HG02870 (cell line): ENCODE results near the gene FCHSD2.
"Not testable (repeated sequence)": the region's sequence is repeated elsewhere in the genome, so short reads cannot be mapped to it uniquely, and the experiment has no call there.

Experiments used
- ATAC-seq: cut with Tn5 transposase; IDR thresholded peaks from one replicate; pipeline ENCODE4 v1.9.1; 2021; ENCODE audit warnings: mild to moderate bottlenecking, moderate library complexity; ENCODE audit not compliant: unreplicated experiment

Gene FCHSD2

DNA sequence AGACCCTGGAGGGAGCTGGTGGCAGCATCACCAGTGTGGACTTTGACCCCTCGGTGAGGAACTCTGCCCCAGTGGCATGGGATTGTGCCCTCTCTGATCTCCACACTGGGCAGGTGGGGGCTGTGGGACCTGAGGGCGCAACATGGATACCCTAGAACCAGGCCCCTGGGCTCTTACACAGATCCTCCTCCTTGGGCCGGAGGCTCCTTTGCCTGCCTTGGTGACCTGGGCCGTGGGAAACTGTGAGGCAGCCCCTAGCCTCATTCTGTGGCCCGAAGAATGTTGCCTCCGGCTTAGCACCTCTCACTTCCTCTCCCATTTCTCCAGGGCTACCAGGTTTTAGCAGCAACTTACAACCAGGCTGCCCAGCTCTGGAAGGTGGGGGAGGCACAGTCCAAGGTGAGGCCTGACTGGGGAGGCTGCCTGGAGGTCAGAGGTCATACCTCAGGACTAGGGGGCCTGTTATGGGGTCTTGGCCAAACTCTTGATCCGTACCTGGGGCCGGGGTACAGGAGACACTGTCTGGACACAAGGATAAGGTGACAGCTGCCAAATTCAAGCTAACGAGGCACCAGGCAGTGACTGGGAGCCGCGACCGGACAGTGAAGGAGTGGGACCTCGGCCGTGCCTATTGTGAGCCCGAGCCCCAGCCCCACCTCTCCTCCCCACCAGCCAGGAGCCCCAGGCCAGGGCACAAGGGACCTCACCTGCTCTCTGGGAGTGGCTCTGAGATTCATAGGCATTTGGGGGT lies 315.8 kb downstream of the FCHSD2 start:
- no peak for ATAC-seq

DNA sequence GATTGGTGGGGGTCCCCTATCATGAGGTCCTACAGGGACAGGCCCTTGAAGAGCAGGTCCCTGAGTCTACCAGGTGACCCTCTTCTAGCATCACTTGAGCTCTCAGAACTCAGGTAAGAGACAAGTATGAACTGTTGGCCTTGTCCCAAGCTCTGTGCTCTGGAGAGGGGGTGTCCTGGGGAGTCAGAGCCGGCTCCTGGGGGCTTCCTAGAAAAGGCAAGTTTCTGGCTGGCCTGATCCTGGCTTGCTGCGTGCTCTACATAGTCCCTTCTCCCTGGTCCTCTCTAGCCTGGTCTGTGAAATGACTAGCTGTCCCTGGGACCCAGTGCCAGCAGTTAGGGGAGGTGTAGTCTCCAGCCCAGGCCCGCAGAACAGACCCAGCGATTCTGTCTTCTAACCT lies 316.5 kb downstream of the FCHSD2 start:
- no peak for ATAC-seq

DNA sequence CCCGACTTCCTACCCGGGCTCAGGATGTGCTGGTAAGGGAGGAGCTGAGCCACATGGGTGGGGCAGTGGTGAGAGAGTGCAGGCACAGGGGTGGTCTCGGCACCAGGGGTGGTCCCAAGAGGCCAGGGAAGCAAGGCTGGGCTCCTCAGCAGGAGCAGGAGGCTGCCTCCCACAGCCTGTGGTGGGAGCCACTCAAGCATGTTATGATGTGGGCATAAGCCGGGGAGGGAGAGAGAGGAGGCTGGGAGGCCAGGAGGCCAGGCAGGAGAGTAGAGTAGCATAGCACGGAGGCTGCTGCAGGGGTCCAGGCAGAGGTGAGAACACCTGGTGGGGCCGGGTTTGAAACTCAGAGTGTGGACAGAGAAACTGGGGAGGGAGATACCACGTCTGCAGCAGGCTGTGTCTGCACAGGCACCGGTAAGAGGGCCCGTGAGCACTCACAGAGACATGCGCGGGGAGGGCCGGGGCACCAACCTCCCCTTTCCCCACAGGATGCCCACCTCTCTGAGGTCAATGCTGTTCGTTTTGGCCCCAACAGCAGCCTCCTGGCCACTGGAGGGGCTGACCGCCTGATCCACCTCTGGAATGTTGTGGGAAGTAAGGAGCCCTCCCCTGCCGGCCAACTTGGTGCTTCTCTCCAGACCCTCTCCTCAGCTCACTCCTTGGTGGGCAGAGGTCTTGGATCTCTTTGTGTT lies 317.2 kb downstream of the FCHSD2 start:
- ATAC-seq = no peak

DNA sequence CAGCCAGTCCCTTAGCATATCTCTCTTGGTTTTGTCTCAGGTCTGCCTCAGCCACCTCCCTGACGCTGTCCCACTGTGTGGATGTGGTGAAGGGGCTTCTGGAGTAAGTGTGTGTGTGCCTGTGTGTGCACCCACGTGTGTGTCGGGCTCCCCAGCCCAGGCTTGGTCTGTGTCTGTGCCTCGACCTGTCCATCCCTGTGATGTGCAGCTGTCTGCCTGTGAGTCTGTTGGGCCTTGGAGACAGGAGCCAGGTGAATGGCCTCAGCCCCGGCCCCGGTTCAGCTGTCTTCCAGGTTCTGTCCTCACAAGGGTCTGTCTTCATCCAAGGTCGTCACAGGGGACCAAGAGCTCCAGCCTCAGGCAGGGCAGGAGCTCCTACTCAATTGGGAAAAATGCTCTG lies 318.1 kb downstream of the FCHSD2 start:
- no peak for ATAC-seq

DNA sequence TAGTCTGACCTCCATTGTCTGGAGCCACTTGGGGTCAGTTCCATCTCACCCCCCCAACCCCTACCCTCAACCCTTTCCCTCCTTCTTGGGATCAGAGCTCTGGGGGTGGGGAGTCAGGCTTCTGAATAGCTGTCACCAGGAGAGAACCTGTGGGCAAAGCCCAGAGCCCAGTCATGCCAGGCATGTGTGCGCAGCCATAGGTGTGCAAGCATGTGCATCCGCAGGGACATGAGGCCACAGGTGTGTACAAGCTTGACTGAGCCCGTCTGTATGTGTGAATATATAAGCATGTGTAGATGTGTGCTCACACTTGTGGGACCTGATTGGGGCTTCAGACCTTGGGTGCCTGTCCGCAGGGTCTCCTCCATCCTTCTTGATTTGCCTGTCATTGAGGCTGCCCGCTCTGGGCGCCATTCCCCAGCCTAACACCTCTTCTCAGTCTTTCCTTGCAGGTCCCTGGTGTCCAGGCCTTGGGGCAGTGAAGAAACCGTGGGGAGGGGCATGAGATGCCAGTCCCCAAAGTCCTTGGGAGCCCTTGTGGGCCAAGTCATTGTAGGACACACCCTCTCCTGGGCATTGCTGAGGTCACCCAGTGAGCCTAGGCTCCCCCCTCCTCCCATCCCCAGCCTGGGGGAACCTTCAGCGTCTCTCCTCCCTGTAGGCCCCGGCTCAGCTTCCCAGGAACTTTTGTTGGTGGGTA lies 318.9 kb downstream of the FCHSD2 start:
- no peak for ATAC-seq

DNA sequence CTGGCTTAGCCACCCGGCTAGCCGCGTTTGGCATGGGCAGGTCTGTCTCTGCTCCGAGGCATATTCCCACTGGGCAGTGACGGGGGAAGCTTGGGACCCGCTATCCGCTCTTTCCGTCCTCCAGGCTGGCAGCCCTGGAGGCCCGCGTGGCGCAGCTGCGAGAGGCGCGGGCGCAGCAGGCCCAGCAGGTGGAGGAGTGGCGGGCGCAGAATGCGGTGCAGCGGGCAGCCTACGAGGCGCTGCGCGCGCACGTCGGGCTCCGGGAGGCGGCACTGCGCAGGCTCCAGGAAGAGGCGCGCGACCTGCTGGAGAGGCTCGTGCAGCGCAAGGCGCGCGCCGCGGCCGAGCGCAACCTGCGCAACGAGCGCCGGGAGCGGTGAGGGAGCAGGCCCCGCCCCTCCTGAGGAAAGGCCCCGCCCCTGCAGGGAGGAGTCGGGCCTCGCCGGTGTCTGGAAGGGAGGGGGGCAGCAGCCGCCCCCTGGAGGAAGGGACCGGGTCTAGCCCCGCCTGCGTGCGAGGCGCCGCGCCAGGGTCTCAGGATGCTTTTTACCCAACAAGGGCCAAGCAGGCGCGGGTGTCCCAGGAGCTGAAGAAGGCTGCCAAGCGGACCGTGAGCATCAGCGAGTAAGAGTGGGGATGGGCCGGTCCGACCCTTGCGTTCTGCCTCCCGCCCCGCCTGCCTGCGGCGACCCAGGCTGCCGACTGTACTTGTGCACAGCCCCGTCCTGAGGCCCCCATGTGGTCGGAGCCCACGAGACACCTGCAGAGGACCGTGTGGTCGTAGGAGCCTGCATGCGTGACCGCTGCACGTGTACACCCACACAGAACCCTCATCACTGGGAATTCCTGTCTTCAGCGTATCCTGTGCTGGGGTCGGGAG lies 320.0 kb downstream of the FCHSD2 start:
- ATAC-seq = no peak

DNA sequence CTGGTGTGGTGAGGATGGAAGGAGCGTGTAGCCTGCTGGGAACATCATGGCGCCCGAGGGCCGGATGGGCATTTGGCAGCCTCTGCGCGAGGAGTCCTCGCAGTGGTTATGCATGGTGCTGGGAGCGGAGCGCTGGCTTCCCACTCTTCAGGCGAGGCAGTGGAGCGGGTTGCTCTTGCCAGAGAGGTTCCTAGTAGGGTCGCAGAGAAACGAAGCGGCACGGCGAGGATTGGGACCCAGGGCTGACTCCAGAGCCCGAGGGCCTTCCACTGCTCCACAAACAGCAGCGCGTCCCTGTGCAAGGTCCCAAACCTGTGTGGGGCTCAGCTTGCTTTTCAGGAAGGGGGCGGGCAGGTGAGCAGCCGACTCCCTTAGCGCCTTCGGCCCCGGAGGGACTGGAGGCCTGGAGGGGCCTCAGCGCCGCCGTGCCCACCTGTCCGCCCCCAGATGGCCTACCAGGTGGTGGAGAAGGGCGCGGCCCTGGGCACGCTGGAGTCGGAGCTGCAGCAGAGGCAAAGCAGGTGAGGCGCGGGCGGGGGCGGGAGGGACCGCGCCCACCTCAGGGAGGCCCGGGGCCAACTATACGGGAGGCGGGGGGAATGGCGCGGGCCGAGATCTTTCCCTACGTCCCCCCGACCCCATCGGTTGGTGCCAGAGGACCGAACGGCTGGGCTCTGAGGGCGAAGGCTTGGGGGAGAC lies 320.7 kb downstream of the FCHSD2 start:
- no peak for ATAC-seq

DNA sequence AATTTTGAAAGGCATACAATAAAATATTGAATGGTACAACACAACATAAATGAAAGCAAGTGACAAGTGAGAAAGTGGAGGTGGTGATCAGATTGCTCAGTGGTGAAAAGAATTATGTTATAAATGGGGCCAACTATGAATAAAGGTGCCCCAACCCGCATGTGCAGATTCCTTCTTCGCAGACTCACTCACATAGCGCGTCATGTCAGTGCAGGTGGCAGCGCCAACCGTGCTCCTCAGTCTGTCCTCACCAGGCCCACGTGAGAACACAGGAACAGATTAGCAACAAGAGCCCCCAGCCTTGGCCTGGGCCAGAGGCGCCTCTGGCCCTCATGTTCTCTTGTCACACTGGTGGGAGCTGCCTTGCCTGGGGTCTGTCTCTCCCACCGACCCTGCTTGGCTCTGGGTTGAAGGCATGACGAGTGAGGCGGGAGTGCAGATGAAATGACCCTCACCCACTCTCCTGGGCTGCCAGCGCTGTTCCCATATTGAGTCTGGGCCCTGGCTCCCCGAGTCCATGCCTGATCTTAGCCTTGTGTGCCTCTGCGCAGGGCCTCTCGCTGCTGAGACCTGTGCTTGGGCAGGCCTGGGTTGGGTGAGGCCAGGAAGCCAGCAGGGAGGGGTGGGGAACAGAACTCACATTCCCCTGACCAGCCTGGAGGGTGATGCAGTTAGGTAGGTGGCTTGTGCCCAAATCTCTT lies 321.5 kb downstream of the FCHSD2 start:
- no peak for ATAC-seq

DNA sequence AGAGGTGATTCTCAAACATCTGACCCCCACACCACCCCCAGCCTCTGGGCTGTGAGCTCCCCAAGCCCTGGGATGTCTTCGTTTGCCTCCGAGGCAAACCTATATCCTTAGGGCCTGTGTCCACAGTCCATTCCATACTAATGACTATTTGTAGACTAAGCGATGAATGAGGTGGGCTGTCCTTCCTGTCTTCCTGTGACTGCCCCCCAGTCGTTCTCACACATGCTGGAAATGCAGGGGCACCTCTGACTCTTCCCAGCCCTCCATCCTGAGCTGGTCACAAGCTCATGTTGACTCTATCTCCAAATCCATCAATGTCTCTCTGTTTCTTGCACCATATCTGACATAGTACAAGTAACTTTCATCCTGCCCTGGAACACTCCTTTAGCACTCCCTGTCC lies 323.1 kb downstream of the FCHSD2 start:
- ATAC-seq = no peak

DNA sequence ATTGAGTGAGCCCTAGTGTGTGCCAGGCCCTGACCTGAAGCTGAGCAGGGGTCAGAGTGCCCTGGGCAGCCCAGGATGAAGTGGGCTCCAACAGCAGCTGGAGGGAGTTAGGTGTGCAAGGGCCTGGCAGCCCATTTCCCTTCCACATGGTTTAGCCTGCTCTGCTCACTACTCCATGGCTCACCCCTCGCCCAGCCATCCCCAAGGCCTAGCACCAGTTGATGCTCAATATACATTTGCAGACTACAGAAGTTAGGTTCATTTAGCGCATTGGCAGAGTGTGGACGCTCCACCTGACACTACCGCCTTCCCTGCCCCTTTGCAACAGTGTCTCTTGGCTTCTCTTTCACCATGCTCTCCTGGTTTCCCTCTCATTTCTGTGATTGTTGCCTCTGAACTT lies 324.2 kb downstream of the FCHSD2 start:
- ATAC-seq = no peak

DNA sequence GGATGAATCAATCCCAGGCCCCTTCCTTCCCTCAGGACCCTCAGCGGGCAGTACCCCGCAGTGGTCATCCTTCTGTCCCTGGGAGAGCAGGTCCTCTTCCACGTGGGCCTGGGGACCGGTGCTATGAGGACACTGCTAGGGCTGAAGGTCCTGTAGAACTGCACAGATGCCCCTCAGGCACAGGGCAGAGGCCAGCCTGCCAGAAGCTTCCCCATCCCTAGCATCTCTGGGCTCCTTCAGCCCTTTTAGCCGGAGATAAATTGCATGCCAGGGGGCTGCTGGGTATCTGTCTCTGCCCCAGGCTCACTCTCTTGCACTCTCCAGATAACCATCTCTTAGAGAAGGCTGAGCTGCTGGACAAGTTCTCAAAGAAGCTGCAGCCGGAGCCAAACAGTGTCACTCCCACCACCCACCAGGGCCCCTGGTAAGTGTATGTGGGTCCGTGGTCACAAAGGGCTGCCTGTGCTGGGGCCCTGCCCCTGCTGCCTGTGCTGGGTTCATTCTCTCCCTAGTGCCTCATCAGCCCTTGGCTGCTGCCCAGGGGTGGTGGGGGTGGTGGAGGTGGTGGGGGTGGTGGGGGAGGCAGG lies 325.6 kb downstream of the FCHSD2 start:
- ATAC-seq = no peak

DNA sequence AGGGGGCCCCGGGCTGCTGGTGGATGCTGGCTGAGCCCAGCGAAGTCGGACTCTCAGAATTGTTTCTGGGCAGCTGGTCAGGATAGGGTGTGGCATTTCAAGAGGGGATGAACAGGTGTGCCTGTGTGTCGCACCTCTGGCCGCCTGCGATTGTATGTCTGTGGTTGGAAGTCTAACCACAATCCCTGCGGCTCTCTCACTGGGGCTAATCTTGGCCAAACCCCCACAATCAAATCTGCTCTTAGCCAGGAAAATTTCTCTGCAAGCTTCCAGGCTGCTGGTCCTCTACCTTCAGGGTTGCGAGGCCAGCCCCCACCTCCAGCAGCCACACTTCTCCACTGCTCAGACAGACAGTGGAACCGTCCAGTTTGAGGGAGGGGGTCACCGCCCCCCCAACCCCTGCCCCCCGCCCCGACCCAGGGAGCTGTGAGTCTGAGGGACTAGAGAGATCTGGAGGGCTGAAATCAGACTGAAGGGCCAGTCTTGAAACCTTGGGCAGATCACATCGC lies 327.0 kb downstream of the FCHSD2 start:
- ATAC-seq = no peak

DNA sequence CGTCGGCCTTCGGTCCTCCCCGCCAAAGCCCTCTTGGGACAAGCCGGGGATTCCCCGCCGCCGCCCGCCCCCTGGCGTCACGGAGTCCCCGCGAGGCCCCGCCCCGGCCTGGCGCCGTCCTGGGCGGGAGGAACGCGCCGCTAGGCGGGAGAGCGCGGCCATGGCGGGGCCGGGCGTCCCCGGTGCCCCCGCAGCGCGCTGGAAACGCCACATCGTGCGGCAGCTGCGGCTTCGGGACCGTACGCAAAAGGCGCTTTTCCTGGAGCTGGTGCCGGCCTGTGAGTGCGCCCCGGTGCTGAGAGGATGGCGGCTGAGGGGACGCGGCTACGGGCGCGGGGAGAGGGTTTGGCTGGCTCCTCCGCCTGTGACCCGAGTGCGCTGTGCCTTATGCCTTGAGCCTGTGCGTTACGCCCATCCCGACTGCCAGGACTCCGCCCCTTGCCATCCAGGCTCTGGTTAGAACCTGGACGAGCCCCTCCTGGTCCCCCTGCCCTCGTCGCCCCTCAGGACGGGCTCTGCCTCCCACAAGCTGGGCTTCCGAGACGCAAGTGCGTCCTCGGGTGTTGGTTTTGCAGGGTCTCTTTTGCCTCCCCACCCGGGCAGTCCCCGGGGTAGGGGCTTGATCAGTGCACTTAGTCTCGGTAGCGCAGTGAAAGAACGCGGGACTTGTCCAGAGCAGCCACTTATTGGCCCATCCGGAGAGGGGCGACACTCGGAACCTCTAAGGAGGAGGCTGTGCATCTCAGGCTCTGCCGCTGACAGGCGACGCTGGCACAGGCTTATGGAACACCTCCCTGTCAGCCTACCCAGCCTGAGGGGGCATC lies 327.6 kb downstream of the FCHSD2 start, which contains the start of gene ATG16L2:
ATG16L2 (plus strand) TSS at position 126 of the 824 bp plus-strand sequence; CDS start at position 161, 35 bp downstream.
- ATAC-seq = peak; percentile 50

DNA sequence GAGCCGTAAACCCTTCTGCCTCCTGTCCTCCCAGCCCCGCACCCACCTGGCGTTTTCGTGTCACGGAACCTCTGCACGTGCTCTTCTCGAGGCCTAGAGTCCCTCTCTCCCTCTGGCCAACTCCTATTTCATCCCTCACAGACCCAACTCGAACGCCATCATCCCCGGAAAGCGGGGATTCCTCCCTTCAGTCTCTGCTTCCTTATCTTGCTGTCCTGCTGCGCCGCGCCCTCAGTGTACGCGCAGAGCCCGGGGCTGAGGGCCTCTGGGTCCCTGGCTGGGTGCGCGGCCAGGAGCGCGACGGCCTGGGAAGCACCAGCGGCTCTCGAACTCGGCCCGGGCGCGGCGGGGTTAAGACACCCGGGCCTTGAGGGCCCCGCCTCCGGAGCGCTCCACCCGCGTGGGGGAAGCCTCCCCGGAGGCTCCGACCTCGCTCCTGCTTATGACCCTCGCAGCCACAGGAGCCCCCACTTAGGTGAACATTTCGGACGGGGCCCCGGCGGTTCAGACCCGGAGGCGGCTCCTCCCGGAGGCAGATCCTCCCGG lies 328.3 kb downstream of the FCHSD2 start:
- peak; percentile 46 for ATAC-seq

DNA sequence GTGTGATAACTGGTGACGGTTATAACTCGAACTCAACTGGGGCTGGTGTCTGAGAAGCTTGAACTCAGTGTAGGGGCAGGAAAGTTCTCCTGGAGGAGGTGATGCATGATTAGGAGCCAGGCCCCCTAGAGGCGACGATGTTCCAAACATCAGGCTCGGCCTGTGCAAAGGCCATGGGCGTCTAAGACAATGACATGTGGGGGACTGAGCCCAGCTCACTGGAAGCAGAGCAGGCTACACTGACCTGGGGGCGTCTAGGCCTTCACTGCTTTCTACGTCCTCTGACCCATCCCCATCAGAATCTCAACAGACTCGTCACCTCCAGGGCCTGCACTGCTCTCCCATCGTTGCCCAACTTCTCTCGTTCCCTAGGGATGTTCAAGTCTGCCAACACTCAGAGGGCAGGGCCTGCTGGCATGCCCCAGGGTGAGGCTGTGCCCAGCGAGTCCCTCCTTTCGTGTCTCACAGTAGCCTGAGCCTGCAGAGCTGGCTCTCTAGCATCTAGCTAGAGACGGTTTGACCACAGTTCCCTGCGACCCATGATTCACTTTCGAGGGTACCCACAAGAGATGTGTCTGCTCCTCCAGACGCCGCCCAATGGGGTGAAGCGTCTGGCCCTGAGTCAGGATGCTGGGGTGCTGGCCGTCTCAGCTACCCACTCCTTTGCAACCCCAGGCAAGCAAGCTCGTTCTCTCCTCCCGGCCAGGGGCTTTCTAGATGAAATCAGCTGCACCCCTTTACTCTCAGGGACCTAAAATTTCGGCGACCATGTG lies 329.0 kb downstream of the FCHSD2 start:
- peak; percentile 37 for ATAC-seq

DNA sequence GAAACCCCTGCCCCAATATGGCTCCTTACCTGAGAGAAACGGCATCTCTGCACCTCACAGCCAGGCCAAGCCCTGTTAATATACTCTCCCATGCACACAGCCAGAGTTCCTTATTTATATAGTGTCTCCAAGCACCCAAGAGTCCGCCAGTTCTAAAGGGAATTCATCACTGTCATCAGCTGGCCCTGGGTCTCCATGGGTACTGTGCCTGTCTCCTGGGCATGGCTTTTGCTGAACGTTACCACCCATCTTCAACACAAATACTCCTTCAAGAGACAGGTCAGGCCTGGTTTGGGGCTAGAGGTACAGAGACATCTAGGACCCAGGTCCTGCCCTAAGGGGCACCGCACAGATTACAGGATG lies 329.5 kb downstream of the FCHSD2 start:
- ATAC-seq = no peak

DNA sequence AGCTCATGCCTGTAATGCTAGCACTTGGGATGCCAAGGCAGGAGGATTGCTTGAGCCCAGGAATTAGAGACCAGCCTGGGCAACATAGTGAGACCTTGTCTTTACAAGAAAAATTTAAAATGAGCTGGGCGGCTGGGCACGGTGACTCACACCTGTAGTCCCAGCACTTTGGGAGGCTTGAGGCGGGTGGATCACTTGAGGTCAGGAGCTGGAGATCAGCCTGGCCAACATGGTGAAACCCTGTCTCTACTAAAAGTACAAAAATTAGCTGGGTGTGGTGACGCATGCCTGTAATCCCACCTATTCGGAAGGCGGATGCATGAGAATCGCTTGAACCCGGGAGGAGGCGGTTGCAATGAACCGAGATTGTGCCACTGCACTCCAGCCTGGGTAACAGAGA lies 330.4 kb downstream of the FCHSD2 start:
- ATAC-seq = not testable (repeated sequence)
